ENCODE measurements around the gene BRINP3. TPM values are rescaled to one million over a fixed set of nuclear protein-coding genes. Genes with fewer than 3 reads are reported as not detected.

BRINP3 gene
- total and polyA plus RNA-seq, 9 of the 15 experiments (the other 6 are each of a cell fraction or from before 2014, with no cell fraction given) = 0.09 to 0.75 (median 0.19) TPM; not detected in 1

- intact Hi-C loops (cut with micrococcal nuclease) (no loop called here), in situ Hi-C loops (cut with MboI) (no loop called here)
- ChIA-PET POLR2A (no interaction called here), CTCF (ENCODE audit: low intra/inter-chr PET ratio) (no interaction called here)
- Histone ChIP-seq H3K9me1 (ENCODE audit: control insufficient read depth, insufficient read depth, low read length) (no peaks in the 10 kb centered on the region), H3K79me2 (ENCODE audit: control insufficient read depth, insufficient read depth, low read length) (no peaks in the 10 kb centered on the region), H3K4me1 (replicated peaks in 1 of 2; ENCODE audit: control insufficient read depth in 2 of 2, insufficient read depth in 2 of 2, low read length in 2 of 2) (no peaks in the 10 kb centered on the region), H3K36me3 (ENCODE audit: control insufficient read depth, insufficient read depth, low read length) (no peaks in the 10 kb centered on the region), H3K27ac (ENCODE audit: extremely low read depth, low read depth, low read length) (no peak overlapping the region), H3K4me3 (no peak overlapping the region), H3K9me3 (replicated peaks; ENCODE audit: control insufficient read depth, insufficient read depth, low read depth, low read length) (no peaks in the 10 kb centered on the region), H3K9ac (ENCODE audit: insufficient read depth in 1 of 2, low read depth in 2 of 2, low read length in 2 of 2) (no peak overlapping the region), H4K20me1 (replicated peaks; ENCODE audit: control insufficient read depth, insufficient read depth, low read length) (no peaks in the 10 kb centered on the region), H3K4me2 (ENCODE audit: insufficient read depth, low read length) (no peak overlapping the region), H3K27me3 (ENCODE audit: control insufficient read depth in 2 of 2, insufficient read depth in 2 of 2, low read length in 2 of 2) (no peaks in the 10 kb centered on the region), H2AFZ (ENCODE audit: low read depth, low read length) (no peak overlapping the region)
- FAIRE-seq = no peak
- BruUV-seq (replicated peaks) = no TSS peak
- ATAC-seq = no peak
- DNase-seq (ENCODE audit: extremely low read depth in 1 of 4, low spot score in 3 of 4) = no peak
- 0% methylated on average over 3 of the region's 3 CpGs for WGBS (ENCODE audit: insufficient coverage, low coverage, missing lambda C conversion rate)
- no peak for TF ChIP-seq ILF3 (IDR thresholded peaks at IDR 0.05; ENCODE audit: borderline replicate concordance)
- TF ChIP-seq POU5F1 (IDR thresholded peaks at IDR 0.05; ENCODE audit: borderline replicate concordance, low read depth, low read length, partially characterized antibody) = no peak
- no peak for TF ChIP-seq THRA (IDR thresholded peaks at IDR 0.05)
- no peak for TF ChIP-seq ZNF24 (IDR thresholded peaks at IDR 0.05)
- TF ChIP-seq BCLAF1 (IDR thresholded peaks at IDR 0.05; ENCODE audit: borderline replicate concordance in 1 of 2, control insufficient read depth in 1 of 2, low read depth in 2 of 2, low read length in 1 of 2) = no peak
- TF ChIP-seq MTA3 (IDR thresholded peaks at IDR 0.05; ENCODE audit: borderline replicate concordance) = no peak
- TF ChIP-seq TAF15 (IDR thresholded peaks at IDR 0.05; ENCODE audit: low read depth, low read length) = no peak
- TF ChIP-seq SFPQ (IDR thresholded peaks at IDR 0.05; ENCODE audit: low read depth, low read length) = no peak
- TF ChIP-seq PTRF (tag; IDR thresholded peaks at IDR 0.05) = no peak
Measured at GRCh38 chr1:190327271-190327670, 150.4 kb downstream of the BRINP3 start.
